Nephron progenitor cell (in vitro differentiated cells): ENCODE data around the gene LRRN2.

ENCODE experiments used
- DNase-seq: peaks from one replicate; pipeline ENCODE4 v3.0.0; 2021
- H3K27ac Mint-ChIP-seq: 2 replicates; pipeline ENCODE4 v1.8.0; 2021; ENCODE audit warnings: mild to moderate bottlenecking, moderate library complexity, mixed read lengths
- H3K27me3 Mint-ChIP-seq: 2 replicates; pipeline ENCODE4 v1.8.0; 2021; ENCODE audit warnings: mild to moderate bottlenecking, low read depth, mixed read lengths; ENCODE audit not compliant: poor library complexity
- H3K36me3 Mint-ChIP-seq: 2 replicates; pipeline ENCODE4 v1.8.0; 2021; ENCODE audit warnings: low read depth, mixed read lengths
- H3K4me1 Mint-ChIP-seq: 2 replicates; pipeline ENCODE4 v1.8.0; 2021; ENCODE audit warnings: mixed read lengths
- H3K4me3 Mint-ChIP-seq: 2 replicates; pipeline ENCODE4 v1.8.0; 2021; ENCODE audit warnings: mild to moderate bottlenecking, moderate library complexity, mixed read lengths
- H3K9me3 Mint-ChIP-seq: 2 replicates; pipeline ENCODE4 v1.8.0; 2021; ENCODE audit warnings: mild to moderate bottlenecking, moderate library complexity, mixed read lengths
- CTCF ChIP-seq: fragments of 200-600 bp; sonication (generic); IDR thresholded peaks from 2 replicates; pipeline ENCODE4 v1.5.0; 2021; ENCODE audit warnings: antibody characterized with exemption

LRRN2 gene

DNA sequence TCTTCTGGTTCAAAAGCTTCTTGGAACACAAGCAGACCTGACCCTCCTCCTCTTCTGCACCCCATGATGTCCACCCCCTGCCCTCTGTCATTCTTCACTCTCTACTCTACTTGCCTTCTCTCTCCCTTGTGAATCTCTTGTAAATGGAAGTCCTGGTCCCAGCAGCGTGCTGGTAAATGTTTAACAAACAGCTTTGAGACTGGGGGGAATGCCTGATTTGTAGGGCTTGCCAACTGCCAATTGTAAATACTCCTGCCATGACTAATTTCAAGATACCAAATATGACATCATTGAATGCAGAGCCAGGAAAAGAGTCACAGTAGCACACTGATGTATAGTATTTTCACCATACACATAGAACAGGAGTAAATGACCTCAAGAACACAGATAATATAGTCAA lies 40.9 kb upstream of the LRRN2 start:
- Mint-ChIP-seq H3K36me3 (no peaks in the 10 kb centered on the region), H3K27ac (no peak overlapping the region), H3K27me3 (peaks cover 13% of the 10 kb centered on the region), H3K9me3 (no peaks in the 10 kb centered on the region), H3K4me3 (no peak overlapping the region), H3K4me1 (peaks cover 9% of the 10 kb centered on the region)
- TF ChIP-seq CTCF: no peak
- no peak for DNase-seq

DNA sequence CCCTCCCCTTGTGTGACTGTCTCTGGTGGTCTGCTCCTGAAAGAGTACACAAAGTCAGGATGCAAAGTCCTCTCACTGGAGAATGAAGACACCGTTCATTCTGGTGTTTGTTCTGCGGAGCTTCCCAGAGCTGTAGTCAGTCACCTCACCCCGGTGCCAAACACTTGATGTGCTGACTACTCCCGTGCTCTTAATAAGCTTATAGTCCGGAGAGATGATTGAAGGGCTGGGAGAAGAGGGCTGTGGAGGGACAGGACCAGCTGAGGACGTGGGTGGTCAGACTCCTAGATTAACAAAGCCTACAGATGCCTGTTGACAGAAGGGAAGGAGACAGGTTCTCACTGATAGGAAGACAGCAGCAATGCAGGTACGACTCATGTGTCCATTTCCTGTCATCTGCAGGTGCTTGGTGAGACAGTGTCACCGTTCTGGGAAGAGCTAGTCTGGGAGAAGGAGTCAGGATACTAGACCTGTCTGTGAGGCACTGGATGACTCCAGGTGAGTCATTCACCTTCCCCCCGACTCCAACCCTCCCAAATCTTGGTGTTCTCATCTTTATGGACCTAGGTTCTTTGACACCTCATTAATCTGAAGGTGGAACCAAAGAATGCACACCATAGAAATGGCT lies 40.4 kb upstream of the LRRN2 start:
- no peak for DNase-seq
- Mint-ChIP-seq H3K9me3 (no peaks in the 10 kb centered on the region), H3K4me1 (peaks cover 14% of the 10 kb centered on the region), H3K27ac (no peak overlapping the region), H3K27me3 (peaks cover 8% of the 10 kb centered on the region), H3K36me3 (no peaks in the 10 kb centered on the region), H3K4me3 (no peak overlapping the region)
- TF ChIP-seq CTCF: no peak

- Mint-ChIP-seq H3K4me3 (no peak overlapping the region), H3K4me1 (peaks cover 15% of the 10 kb centered on the region), H3K27ac (no peak overlapping the region), H3K27me3 (peaks cover 7% of the 10 kb centered on the region), H3K9me3 (peaks cover 4% of the 10 kb centered on the region), H3K36me3 (no peaks in the 10 kb centered on the region)
- no peak for TF ChIP-seq CTCF
- no peak for DNase-seq
These were observed 37.7 kb upstream of the LRRN2 start for GRCh38 chr1:204723131-204723787.

DNA sequence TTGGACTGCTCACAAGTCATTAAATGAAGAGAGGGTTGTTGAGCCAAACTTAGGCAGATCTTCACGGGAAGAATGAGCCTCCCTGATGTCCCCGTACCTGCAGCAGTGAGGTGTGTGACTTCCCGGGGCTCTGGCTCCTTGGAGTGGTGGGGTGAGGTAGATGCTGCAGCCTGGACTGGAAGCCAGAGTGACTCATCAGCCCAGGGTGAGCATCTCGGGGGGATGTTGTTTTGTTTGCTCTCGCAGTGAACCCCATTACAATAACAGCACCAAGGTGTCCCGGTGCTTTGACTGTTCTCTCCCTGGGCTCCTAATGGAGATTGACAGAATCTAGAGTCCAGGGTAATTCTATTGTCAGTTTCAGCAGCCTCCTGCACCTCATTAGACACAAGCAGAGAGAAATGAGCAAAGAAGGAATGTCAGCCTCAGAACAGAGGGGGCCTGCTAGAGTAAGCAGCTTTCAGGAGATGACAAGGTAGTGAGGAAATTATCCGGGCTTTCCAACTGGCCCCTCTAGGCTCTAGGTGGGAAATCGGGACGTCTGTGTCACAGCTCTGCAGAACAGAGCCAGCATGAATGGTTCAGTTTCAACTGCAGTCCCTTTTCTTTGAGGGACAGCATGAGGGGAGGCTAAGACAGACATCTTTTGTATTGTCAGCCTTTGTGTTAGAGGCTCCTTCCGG lies 36.0 kb upstream of the LRRN2 start:
- TF ChIP-seq CTCF: no peak
- Mint-ChIP-seq H3K27me3 (peaks cover 7% of the 10 kb centered on the region), H3K27ac (no peak overlapping the region), H3K4me3 (no peak overlapping the region), H3K4me1 (peaks cover 13% of the 10 kb centered on the region), H3K36me3 (no peaks in the 10 kb centered on the region), H3K9me3 (peaks cover 4% of the 10 kb centered on the region)
- DNase-seq: no peak

GRCh38 chr1:204716660-204717059 lies 31.1 kb upstream of the LRRN2 start:
- no peak for DNase-seq
- no peak overlapping the region for H3K27ac Mint-ChIP-seq
- peaks cover 33% of the 10 kb centered on the region for H3K4me1 Mint-ChIP-seq
- H3K4me3 Mint-ChIP-seq: no peak overlapping the region
- TF ChIP-seq CTCF: no peak
- peaks cover 4% of the 10 kb centered on the region for H3K27me3 Mint-ChIP-seq
- peaks cover 4% of the 10 kb centered on the region for H3K9me3 Mint-ChIP-seq
- no peaks in the 10 kb centered on the region for H3K36me3 Mint-ChIP-seq
